ENCODE measurements around the gene WDR86.

The WDR86 gene

DNA sequence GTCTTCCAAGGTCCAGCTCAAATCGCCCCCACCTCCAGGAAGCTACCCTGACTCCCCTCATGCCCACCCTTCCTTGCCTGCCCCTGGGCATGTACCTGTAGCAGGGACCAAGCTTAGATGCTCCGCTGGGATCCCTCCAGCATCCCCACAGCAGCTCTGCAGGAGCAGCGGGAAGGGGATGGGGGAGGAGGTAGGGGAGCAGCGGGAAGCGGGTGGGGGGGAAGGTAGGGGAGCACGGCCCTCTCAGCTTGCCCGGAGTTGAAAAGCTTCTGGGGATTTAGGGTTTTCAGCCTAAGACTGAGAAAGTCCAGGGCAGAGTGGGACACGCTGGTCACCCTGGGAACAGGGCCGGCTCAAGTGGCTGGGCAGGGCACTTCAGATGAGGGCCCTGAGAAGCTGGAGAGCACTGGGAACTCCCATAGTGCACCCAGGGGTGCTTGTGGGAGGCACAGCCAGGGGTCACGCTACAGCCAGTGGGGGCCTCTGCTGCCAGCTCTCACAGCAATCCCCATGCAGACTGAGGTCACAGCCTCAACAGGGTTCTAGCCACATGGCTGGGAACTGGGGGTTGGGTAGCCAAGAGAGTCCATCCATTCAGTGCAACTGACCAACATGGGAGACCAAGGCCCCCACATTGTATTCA is 13.4 kb downstream of the WDR86 start:
- no peak for DNase-seq (ENCODE audit: low read depth)

DNA sequence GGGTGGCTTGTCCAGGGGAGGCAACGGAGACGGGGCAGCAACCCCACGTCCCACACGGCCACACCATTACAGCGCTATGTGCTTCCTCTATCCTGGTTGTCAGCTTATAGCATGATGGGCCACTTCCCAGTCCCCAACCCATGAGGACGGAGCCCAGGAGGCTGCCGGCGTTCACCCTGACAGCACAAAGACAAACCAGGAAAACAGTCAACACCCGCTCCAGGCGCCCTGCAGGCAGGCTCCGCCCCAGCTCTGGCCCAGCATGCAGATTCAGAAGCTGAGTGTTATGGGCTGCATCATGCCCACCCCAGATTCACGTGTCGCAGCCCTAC is 14.8 kb downstream of the WDR86 start:
- no peak overlapping the region for H3K4me3 ChIP-seq (ENCODE audit: low read depth, low read length)
- DNase-seq (ENCODE audit: low read depth): no peak

More for the DNA sequence above, 13.4 kb downstream of the WDR86 start:
- no peak overlapping the region for H3K4me3 ChIP-seq (ENCODE audit: low read depth, low read length)

DNA sequence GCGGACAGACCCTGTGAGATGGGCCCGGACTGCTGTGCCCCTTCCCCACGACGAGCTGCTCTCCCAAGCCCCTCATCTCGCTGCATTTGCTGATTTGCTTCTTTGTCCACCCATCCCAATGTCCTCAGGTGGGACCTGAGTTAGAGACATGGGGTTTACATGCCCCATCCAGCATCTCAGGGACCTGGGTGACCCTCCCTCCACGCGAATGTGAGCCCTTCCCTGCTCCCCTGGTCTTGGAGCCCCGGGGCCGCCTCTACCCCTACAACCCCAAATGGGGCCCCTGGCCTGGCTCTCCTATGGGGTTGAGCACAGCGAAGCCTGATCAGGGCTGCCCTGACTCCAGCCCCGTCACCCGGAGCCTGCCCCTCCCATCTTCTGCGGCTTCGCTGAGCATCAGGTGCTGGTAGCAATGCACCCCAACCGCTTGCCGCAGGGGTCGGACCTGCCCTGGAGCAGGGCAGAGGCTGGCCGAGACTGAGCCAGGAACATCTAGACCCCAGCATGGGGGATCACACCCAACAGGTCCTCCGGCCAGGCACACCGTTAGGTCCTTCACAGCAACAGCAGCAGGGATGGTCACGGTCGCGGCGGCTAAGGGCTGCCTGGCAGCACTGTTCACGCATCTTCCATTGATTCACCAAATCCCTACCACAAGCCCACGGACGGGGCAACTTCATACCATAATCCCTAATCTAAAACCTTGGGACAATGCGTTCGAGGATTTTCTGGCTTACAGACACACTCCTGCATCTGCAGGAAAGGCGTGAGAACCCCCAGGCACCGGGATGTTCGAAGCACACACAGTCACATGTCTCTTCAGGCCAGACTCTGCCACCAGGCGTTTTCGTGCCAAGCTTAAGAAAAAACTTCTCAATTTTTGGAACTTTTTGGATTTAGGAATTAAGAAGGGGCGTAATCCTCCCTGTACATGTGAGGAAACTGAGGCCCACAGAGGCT is 15.5 kb downstream of the WDR86 start:
- H3K4me3 ChIP-seq (ENCODE audit: low read depth, low read length): no peak overlapping the region
- no peak for DNase-seq (ENCODE audit: low read depth)

DNA sequence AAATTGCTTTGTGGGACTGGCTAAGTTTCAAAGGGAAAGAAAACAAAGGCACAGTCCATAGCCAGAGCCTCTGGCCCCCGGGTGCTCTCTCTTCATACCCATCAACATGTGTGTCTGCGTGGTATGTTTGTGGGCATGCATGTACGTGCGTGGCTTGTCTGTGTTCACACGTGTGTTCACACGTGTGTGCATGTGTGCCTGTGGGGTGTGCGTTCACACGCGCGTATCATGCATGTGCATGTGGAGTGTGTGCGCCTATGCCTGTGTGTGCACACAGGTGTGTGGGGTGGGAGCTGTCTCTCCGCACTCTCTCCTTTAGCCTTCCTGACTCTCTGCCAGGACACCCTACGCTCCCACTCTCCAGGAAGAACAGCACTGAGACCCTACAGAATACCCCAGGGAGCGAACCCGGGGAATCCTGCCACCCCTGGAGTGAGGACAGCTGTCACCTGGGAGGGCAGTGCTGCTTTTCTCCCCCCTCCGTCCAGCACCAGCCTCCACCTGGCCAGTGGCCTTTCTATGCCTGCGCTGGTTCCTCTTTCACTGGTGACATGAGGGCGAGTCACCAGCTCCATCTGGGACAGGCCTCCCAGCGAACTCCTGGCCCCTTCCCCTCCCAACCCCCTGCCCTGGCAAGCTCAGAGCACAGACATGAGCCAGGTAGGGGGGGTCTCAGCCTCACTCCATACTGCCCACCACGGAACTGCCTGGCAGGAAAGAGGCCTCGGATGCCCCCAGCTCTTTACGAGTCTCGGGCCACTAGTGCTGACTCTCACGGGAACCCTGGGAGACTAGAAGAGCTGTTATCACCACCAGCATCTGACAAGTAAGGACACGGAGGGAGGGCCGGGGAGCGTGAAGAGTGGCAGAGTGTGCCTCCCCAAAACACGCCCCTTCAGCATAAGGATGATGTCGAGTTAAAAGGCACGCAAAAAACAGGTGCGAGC is 16.5 kb downstream of the WDR86 start:
- DNase-seq (ENCODE audit: low read depth): no peak
- no peak overlapping the region for H3K4me3 ChIP-seq (ENCODE audit: low read depth, low read length)

DNA sequence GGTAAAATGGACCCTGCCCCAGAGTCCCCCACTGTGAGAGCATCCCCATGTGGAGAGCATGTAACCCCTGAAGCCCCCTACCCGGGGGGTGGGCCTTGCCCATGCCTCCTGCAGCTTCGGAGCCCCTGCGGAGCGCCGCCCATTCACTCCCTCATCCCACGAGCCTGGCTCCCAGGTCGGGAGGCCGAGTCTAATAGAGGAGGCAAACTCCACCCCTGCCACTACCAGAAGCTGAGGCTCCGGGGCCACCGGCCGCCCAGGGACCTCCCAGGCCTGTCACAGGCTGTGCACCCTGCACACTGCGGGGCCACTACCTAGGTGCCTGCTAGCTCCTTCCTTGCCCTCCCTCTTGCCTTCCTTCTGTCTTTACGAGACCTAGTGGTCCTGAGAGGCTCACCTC is 17.4 kb downstream of the WDR86 start:
- H3K4me3 ChIP-seq (ENCODE audit: low read depth, low read length): no peak overlapping the region
- DNase-seq (ENCODE audit: low read depth): no peak

DNA sequence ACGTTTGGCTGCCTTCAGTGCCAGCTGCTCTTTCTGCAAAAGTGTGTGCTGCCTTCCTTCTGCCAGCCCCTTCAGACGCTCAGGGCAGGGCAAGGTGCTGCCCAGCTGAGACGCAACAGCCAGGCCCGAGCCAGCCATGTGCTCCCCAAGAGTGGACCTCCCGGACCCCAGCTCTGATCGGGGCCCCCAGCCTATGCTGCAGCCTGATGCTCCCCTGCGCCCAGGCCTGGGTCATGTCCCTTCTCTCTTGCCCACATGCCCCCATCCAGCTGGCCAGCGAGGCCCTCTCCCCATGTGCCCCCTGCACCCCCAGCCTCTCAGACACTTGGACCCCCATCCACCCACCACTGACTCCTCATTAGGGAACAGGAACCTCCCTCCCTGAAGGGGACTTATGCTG is 17.8 kb downstream of the WDR86 start:
- DNase-seq (ENCODE audit: low read depth): no peak
- no peak overlapping the region for H3K4me3 ChIP-seq (ENCODE audit: low read depth, low read length)

DNA sequence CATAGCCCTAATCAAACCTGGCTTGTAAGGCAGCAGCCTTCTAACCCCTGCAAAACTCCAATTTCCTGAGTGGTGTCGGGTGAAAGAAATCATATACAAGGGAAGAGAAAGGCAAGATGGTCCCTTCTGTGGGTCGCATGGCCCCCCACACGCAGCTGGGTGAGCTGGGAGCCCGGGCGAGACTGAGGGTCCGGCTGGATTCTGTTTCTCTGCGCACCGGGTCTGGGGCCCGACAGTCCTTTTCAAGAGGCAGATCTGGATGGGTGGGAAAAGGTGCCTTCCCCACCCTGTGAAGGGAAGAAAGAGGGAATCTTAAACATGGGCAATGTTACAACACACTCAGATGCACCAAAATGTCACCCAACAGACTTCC is 18.5 kb downstream of the WDR86 start:
- no peak for DNase-seq (ENCODE audit: low read depth)
- no peak overlapping the region for H3K4me3 ChIP-seq (ENCODE audit: low read depth, low read length)

DNA sequence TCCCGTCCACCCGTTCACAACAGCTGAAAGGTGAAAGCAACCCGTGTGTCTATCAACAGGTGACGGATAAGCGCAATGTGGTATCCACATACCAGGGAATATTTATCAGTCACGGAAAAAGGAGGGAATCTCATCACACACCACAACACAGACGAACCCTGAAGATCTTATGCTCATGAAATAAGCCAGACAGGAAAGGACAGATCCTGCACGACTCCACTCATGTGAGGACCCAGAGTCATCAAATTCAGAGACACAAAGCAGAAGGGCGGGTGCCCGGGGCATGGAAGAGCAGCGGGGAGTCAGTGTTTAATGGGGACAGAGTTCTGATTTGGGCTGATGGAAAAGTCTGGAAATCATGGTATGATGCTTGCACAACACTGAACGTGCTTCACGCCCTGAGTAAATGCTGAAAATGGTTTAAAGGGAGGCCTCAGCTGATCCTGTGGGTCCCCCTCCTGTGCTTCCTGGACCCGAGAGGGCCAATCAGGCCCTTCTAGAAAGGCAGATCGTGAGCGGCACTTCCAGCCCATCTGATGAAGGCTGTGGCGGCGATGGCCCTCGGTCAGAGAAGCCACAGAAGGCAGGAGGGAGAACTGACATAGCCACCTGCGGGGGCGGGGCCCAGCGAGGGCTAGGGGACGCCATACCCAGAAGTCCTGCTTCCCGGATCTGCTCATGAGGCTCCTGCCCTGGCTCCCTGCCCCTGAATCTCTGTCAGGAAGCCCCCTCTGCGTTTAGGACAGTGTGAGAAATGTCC is 19.1 kb downstream of the WDR86 start:
- no peak overlapping the region for H3K4me3 ChIP-seq (ENCODE audit: low read depth, low read length)
- no peak for DNase-seq (ENCODE audit: low read depth)

DNA sequence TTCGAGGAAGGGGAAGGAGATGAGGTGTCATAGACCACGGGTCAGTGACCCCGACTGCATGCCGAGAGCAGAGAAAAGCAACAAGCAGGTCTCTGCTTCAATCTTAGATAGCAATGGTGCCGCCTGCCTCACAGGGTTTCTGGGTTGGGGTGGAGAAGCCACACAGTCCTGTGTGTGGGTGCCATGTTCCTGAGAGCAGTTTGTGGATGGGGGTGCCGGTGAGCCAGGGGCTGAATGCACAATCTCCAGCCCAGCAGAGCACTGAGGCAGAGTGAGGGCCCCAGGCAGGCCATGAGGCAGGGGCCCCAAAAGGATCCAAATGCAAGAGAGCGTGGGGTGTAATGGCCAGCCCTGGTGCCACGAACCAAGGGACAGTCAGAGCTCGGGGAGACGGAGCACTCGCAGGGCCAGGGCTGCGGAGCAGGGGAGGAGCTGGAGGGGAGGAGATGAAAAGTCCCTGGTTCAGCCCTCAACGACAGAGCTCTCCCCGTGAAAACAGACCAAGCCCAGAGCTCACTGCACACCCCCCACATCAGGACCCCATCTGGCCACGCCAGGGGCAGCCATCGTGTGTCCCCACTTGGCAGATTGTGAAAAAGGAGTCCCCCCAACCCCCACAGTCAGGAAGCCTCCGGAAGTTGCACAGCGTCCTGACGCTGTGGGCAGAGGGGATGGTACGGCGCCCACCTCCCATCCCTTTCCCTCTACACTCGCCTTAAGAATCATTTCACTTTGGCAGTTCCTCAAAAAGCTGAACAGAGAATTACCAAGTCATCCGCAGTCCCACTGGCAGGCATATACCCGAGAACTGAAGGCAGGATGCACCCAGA is 19.9 kb downstream of the WDR86 start:
- H3K4me3 ChIP-seq (ENCODE audit: low read depth, low read length): no peak overlapping the region
- no peak for DNase-seq (ENCODE audit: low read depth)

DNA sequence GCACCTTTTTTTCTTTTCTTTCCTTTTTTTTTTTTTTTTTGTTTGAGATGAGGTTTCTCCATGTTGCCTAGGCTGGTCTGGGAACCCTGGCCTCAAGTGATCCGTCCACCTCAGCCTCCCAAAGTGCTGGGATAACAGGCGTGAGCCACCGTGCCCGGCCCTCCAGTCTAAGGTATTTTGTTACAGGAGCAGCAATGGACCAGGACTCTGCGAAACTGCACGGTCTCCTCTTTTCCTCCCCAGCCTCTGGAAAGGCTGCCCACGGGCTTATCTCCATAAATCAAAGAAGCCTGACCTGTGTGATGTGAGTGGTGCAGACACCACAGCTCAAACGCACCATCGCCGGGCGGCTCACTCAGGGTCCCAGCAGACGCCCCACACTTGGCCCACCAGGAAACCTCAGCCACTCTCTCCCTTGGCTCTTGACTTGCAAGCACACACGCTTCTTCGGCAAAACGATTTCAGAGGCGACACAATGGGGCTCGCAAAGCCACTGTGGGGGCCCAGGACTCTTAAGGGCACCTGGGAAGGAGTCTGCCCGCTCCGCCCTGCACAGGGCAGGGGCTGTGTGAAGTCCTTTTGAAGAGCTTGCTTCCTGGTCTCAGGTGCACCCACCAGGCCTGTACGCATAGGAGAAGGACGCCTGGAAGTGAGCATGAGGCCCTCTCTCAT is 20.6 kb downstream of the WDR86 start:
- no peak overlapping the region for H3K4me3 ChIP-seq (ENCODE audit: low read depth, low read length)
- no peak for DNase-seq (ENCODE audit: low read depth)

DNA sequence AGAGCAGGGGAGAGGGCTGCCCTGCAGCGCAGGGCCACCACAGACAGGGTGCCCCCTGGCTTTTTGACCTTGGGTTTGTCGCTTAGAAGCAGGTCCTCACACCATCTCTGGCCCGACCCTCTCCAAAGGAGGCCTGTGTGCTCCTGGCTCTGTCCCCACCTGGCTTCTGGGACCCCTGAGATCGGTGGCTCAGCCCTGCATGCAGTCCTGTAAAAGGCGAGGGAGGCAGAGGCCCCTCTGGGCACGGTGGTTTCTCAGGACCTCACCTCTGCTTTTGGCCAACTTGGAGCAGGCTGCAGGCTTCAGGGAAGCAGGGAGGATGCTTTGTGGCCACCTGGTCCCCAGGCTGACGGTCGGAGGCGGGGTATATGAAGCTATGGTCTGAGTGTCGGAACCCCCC is 21.4 kb downstream of the WDR86 start:
- no peak for DNase-seq (ENCODE audit: low read depth)

DNA sequence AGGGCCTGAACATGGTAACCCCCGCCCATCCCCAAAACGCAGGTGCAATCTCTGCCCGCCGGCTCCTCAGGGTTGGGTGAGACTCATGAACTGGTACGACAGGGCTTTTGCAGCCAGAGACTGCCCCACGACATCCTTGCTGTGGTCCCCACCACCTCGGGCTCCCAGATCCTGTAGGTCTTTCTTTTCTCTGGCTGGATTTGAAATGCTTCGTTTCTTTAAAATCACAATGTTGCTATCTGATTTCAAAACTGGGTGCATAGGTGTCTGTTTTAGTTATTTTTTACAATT is 21.9 kb downstream of the WDR86 start:
- no peak for DNase-seq (ENCODE audit: low read depth)
- H3K4me3 ChIP-seq (ENCODE audit: low read depth, low read length): no peak overlapping the region

More for the DNA sequence above, 21.4 kb downstream of the WDR86 start:
- no peak overlapping the region for H3K4me3 ChIP-seq (ENCODE audit: low read depth, low read length)

DNA sequence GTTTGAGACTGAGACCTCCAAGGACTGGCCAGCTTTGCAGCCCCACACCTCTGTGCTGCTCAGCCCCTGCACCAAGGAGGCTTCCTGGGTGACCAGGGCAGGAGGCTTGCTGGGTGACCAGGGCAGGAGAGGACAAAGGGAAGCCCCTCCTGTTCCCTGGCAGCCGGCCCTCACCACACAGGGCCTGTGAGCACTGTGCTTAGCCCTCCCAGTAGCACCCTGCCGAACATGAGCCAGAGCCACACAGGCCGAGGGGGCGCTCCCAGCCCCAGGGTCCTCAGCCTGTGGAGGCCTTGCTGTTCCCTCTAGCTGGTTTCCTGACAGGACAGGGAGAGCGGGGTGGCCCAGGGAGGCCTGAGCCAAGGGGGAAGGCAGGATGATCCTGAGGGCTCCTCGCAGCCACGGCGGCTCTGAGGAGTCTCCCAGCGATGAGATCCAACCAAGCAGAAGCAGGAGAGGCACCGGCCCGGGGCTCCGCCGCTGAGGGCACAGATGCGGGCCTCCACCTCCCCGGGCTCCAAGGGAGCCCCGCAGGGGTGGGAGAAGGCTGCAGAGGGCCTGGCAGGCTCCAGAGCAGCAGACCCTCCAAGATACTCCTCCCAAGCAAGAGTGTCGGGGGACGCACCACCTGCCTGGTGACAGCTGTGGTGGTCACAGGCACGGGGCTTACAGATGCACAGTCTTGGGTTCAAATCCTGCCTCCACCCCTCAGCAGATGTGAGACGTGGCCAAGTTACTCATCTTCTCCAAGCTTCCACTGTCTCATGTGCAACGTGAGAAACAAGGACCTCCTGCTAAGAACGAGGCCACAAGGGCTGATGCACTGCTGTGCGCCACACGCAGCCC is 22.5 kb downstream of the WDR86 start:
- no peak overlapping the region for H3K4me3 ChIP-seq (ENCODE audit: low read depth, low read length)
- DNase-seq (ENCODE audit: low read depth): no peak

DNA sequence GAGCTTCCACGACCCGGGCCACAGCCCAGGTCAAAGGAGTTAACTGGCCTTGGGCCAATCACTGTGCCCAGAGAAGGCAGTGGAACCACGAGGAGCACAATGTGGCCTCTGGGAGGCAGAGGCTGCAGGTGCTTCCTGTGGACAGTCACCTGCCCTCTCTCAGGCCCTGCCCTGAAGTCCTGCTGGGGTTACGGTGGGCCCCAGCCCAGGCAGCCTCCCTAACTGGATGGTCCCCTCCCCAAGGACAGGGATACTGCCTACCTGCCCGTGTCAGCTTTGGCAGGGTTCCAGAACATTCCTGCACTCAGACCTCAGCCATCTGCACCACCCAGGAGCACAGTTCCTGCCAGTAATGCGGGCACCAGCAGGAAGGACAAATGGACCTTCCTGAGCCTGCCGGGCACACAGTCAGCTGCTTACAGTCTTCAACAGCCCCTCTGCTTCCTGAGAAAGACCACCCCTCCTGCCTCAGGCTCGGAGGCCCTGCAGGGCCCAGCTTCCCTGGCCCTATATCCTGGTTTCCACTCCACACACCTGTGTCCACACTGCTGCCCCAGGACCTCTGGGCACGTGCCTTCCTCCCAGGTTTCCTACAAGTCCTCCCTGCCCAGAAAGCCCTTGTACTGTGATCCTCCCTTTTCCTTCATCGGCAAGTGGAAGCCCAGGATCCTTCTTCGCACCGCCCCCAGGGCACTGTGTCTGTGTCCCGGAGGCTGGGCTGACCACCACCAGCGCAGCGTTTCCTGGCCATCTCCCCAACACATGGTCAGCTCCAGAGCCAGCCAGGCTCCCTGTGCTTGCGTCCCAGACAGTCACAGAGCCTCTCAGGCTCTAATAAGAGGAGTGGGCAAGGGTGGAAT is 23.3 kb downstream of the WDR86 start:
- no peak for DNase-seq (ENCODE audit: low read depth)
- no peak overlapping the region for H3K4me3 ChIP-seq (ENCODE audit: low read depth, low read length)

DNA sequence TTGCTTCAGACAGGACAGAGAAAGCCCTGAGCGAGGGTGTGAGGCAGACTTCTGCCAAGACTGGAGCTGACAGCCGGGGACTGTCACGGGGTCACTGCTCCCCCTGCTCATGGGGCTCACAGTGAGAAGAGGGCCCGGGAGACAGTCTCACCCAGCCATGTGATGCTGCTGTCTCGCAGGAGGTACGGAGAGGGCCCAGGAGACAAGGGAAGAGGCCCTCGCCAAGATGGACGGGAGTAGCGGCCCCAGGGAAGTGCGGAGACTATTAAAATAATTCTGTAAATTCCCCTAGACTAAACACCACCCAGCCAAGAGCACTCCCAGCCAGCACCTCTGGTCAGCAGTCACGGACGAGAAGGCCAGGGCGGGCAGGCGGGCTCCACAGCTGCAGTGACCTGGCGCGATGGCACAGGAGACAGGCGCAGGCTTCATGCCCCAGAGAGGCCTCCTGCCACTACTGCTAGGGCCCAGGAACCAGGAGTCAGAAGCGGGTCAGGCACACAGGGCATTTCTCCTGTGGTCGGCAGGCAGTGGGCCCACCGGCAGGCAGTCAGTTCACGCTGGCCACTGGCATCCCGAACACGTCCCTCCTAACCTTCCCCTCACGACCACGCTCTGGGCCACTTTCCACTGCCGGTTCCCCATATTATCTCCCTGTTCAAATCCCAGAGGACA is 24.1 kb downstream of the WDR86 start:
- no peak overlapping the region for H3K4me3 ChIP-seq (ENCODE audit: low read depth, low read length)
- no peak for DNase-seq (ENCODE audit: low read depth)
